ENCODE results near the gene TARBP1.

DNA sequence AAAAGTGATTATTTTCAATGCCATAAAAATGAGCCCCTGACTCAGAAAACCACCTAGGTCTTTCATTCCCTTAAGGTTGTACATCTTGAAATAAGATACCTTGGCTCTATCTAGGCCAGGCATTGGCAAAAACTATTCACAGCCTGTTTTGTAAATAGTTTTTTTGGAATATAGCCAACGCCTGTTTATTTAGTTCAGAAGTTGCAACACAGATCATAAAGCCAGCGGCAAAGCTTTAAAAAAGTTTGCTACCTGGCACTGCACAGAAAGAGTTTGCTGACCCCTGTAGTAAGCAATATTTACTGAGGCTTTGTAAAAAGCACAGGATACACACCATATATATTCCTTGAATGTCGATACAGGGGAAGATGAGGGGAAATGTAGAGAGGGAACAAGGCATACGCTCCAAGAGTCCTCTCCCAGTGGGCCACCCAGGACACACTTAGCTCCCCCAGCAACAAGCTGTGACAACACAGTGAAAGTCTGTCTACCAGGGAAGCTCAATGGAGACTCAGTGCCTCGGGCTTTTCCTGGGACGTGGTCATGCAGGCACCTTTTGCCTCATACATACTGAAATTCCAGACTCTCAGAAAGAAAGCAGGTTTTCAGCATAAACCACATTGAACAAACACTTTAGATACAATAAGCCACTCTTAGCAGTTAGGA is 20.5 kb downstream of the TARBP1 start:
- TF ChIP-seq EZH2 (IDR thresholded peaks at IDR 0.05; ENCODE audit: borderline replicate concordance, low read length) (no peak), CTCF (IDR thresholded peaks at IDR 0.05; ENCODE audit: low read length) (no peak)
